Fibroblast of upper back skin (primary cell): ENCODE measurements around the gene KAZALD1.

Experiments
- DNase-seq: peaks from one replicate; pipeline ENCODE4 v3.0.0-alpha.2; 2013

The KAZALD1 gene, protein sequence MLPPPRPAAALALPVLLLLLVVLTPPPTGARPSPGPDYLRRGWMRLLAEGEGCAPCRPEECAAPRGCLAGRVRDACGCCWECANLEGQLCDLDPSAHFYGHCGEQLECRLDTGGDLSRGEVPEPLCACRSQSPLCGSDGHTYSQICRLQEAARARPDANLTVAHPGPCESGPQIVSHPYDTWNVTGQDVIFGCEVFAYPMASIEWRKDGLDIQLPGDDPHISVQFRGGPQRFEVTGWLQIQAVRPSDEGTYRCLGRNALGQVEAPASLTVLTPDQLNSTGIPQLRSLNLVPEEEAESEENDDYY

DNA sequence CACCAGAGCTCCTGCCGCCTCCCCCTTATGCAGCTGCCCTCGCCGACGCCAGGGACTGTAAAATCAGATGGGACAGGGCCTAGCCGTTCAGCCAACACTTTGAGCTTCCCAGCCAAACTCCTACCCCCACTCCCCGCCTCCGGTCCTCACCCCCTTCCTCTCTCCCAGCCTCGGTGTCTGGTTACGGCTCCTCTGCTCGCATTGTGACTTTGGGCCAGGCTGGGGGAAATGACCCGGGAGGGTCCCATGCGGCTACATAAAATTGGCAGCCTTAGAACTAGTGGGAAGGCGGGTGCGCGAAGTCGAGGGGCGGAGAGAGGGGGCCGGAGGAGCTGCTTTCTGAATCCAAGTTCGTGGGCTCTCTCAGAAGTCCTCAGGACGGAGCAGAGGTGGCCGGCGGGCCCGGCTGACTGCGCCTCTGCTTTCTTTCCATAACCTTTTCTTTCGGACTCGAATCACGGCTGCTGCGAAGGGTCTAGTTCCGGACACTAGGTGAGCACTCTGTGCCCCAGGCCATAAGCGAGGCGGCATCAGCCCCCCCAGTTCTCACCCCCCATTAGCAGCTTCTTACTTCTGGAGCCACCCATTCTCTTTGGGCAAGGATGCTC, at the start of gene KAZALD1:
Gene KAZALD1, plus strand, starts transcription at position 366 of the 608 bp plus-strand sequence. CDS start 604 bp downstream, outside the sequence.
- DNase-seq = peak; percentile 82

DNA sequence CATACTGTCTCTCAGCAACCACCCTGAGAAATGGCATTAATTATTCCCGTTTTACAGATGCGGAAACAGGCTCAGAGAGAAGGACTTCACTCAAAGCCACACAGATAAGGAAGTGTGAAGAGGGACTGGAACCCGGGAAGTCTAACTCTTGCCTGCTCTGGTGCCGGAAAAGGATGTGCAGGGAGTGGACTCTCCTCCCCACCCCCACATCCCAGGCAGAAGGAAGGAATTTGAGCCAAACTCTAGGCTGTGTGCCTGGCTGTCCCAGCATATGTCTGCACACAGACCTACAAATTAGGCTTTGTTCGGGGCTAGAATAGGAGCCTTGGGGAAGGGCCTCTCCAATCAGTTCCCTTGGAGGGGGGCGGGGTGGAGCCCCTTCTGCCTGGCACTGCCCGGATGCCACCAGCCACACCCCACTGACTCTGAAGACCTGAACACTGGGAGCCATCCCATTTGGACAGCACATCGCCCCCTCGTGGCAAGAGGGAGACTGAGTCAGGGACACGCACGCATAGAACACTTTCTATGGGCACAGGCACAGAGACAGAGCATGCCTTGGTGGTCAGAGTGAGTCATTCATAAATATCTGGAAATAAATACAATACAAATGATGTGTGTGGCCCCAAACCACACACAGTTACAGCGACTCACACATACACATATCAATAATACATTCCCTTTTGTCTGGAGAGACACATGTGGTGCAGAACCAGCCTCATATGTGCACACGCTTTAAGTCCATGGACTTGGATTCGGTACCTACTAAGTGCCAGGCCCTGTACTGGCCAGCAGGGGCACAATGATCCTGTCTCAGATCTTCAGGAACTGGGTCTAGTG, 49.0 kb upstream of the KAZALD1 start:
- DNase-seq = peak; percentile 94

DNA sequence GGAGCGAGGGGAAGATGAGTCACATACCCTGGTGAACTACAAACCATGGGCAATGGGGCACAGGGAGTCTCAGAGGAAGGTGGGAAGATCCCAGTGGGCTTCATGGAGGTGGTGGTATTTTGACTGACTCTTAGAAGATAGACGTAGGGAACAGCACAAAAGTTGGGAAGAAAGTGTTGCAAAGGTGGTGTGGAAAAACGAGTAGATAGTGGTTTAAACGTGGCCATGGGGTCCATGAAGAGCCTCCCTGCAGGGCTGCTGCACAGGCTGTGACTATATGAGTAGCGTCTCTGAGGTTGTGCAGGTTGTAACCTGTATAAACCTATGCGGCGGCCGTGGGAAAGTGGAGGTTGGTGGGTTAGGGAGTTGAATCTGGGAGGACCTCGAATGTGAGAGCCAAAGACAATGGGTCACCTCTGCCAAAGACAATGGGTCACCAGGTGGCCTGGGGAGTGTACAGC, 48.4 kb upstream of the KAZALD1 start:
- no peak for DNase-seq

DNA sequence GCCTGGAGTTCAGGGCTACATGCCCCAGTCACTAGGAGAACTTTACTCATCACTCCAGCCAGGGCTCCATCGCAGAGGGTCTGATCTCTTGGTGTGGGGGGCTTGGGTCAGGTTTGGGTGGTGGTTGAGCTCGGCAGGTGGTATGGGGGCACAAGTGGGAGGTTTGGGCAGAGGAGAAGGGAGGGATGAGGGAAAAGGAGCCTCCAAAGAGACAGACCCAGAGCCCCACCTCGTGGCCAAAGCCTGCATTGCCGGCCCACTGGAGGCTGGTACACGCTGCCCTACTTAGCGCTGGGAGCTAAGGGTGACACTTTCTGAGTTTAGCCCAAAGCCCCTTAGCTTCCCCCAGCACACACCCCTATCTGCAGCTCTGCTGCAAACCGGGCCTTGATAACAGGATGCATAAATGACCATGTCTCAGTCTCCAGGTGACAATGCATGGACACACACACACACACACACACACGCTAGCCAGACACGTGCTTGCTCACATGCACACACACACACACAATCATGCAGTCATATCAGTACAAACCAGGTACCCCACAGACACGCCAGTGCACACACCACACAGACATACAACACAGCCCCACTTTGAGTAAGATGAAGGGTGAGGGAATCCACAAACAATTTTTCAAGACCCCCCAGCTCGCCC, 47.4 kb upstream of the KAZALD1 start:
- peak; percentile 61 for DNase-seq

DNA sequence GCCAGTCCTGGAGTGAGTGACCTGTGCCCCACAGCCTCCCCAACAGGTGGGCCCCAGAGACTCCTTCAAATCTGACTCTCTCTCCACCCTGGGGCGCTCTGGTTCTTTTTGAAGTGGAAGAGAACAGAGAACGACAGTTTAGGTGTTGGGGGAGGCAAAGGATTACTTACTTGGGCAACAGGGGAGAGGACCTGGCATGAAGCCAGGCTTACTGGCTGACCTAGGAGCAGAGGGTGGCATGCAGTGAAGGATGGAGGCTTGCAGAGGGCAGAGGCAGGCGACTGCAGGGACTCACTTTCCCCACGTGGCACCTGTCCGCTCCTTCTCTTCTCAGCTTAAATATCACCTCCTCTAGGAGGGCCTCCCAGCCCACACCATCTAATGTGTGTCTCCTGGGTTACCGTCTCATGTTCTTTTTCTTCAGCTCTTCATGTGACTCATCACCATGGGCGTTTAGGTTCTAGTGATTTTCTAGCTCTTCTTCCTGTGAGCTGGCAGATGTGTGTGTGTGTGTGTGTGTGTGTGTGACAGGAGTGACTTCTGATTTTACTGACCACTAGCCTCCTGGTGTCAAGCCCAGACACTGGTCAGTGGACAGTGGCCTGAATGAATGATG, 46.7 kb upstream of the KAZALD1 start:
- peak; percentile 89 for DNase-seq

DNA sequence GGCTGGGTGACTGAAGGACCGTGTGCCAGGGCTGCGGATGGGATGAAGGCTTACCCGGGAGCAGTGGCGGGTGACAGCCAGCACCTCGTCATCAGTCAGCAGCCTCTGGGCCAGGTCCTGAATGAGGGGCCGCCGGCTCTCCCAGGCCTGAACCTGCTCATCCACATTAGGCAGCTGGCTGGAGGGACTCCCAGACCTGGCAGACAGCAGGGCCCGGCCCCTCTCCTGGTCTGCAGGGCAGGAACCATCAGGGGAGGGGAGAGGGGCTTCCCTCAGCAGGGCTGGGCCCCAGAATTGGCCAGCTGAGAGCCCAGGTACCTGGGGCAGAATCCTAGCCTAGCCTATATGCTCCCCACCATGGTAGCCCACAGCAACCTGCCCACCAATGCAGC, 46.2 kb upstream of the KAZALD1 start:
- no peak for DNase-seq

DNA sequence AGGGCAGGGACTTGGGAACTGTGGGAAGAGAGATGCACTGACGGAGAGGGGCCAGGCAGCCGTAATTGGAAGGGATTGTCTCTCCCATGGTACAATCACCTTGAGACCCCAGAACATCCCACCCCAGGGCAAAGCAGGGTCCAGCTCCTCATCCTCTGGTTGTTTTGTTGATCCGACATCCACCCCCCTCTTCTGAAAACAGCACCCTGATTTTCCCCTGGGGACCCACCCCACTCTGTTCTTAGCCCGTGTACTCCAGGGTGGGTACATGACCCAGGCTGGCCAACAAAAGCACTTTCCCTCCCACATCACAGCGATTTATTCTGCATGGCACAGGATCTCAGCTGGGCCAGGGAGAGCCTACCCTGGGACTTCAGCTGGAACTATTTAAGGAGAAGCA, 45.0 kb upstream of the KAZALD1 start:
- DNase-seq = no peak

DNA sequence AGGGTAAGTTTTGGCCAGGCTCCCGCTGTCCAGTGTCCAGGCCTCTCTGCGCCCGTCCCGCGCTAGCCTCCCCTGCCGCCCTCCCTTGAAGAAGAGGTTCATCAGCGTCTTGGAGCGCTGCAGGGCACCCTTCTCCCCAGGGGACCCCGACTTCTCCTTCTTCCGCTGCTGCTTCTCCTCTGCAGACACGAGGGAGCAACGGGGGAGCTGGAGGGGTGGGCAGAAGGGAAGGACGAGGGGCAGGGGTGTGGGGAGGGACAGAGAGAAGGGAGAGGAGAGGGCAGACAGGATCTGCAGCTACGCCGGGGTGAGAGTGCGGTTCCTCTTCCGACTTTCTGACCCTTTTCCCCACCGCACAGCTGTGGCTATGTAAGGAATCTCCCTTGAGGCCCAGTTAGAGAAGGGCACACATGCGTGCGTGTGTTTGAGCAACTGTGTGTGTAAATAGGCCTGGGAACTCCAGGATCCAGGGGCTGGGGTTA, 43.6 kb upstream of the KAZALD1 start:
- DNase-seq = no peak

DNA sequence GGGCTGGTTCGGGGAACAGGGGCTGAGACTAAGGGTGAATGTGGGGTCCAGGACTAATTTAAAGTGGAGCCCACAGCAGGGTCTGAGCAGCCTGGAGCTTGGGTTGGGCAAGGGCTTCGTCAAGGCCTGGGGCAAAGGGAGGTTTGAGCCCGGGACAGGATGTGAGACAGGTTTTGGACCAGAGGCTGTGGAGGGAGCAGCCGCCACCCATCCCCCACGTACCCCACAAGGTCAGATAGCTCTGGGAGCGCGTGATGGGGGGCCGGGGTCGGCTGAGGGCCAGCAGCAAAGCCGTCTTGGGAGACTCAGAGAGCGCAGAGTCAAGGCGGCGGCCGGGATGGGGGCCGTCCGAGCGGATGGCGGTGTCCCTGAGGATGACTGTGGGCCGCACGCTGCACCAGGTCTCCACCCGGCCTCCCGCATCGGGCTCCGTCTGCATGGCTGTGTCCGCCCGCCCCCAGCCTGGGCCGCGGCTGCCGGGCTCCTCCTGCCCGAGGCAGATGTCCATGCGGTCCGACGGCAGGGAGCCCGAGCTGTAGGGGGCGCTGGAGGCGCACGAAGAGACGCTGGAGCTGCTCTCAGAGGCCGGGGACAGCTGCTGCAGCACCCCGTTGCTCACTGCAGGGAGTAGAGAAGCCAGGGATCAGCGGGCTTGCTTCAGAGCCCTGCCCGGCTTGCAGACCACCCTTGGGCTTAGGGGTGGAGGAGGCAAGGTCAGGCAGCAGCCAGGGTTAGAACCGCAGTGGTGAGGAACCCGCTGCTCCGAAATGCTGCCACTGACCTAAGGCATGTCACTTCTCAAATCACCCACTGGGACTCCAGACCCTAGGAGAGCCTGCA, 43.0 kb upstream of the KAZALD1 start:
- DNase-seq = peak; percentile 79

DNA sequence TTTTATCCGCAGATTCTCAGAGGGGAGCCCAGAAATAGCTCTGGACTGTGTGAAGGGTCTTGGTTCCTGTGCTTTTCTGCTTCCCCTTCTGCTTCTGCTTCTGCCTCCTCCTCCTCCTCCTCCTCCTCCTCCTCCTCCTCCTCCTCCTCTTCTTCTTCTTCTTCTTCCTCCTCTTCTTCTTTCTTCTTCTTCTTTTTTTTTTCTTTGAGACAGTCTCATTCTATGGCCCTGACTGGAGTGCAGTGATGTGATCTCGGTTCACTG, 42.4 kb upstream of the KAZALD1 start:
- DNase-seq = no peak

DNA sequence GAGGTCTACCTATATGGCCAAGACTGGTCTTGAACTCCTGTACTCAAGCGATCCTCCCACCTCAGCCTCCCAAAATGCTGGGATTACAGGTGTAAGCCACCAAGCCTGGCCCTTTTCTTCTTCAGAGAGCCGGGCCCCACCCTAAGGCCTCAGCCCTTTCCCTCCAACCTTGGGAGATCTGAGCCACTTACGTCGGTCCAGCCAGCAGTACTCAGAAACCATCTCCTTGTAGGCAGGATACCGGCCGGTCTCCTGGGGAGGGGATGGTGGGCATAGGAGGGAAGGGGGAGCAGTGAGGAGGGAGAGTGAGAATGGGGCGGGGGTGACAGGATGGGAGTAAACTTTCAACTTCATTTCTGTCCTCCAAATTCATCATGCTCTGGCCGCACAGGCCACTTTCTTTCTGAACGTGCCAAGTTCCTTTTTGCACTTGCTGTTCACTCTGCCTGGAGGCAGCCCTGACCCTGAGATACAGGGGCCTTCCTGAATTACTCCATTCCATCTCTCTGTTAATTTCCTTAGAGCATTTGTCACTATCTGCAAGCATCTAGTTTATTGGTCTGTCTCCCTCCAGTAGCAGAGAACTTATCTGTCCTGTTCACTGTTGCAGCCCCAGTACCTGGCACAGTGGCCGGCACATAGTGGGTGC, 41.2 kb upstream of the KAZALD1 start:
- DNase-seq = no peak

DNA sequence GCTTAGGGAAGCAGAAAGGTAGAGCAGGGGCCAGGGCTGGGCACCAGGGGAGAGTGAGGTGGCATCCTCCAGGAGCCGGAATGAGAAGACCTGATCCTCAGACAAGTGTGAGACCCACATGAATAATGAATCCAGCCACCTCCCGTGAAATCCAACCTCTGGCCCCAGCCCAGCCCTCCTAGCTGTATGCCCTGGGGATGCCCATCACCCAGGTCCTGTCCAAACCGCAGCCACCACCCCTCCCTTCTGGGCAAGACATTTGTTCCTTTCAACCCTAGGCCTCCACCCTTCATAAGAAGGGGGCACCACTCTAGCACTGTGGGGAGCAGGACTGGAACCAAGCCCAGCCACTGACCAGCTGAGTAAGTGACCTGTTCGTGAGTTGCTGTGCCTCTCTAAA, 40.5 kb upstream of the KAZALD1 start:
- DNase-seq = no peak

DNA sequence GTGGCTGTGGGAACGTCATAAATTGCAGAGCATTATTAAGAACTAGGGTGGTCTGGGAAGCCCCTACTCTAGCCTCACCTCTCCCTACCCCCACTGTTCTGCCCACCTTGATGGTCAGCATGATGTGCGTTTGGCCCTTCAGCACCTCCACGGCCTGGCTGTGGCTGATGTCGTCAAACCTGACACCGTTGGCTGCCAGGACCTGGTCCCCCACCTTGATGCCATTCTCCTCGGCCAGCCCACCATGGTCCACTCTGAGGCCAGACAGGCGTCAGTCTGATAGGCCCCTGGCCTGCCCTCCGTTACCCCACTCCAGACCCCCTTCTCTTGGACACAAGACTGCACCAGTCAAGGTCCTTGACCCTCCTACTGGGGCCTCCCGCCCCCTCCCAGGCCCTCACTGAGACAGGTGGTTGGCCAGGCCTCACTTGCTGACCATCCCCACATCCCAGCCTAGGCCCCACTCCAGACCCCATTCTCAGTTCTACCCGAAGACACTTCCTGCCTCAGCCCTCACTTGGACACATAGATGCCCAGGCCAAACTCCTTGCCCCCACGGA, 40.0 kb upstream of the KAZALD1 start:
- DNase-seq = no peak

DNA sequence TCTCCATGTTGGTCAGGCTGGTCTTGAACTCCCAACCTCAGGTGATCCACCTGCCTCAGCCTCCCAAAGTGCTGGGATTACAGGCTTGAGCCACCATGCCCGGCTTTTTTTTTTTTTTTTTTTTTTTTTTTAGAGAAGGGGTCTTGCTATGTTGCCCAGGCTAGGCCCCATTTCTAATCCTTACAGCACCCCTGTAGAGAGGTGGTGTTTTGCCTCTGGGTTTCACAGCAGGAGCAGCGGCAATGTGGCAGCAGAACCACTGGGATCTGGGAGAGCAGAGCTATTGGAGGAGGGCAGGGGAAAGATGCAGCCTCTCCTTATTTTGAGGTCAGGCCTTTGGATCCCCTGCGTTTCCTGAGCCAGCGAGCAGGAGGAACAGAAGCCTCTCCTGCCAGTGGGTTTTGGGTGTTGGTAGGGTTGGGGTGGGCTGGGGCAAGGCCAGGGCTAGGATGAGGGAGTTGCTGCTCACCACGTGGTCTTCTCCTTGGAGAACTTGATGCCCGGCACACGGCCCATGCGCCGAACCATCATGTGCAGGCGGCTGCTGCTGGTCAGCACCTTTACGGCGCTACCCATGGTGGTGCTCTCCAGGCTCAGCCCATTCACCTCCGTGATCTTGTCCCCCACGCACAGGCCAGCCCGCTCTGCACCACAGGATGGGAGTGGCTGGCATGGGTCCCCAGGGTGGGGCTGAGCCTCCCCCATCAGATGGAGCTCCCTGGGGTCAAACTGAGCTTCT, 38.7 kb upstream of the KAZALD1 start:
- no peak for DNase-seq

DNA sequence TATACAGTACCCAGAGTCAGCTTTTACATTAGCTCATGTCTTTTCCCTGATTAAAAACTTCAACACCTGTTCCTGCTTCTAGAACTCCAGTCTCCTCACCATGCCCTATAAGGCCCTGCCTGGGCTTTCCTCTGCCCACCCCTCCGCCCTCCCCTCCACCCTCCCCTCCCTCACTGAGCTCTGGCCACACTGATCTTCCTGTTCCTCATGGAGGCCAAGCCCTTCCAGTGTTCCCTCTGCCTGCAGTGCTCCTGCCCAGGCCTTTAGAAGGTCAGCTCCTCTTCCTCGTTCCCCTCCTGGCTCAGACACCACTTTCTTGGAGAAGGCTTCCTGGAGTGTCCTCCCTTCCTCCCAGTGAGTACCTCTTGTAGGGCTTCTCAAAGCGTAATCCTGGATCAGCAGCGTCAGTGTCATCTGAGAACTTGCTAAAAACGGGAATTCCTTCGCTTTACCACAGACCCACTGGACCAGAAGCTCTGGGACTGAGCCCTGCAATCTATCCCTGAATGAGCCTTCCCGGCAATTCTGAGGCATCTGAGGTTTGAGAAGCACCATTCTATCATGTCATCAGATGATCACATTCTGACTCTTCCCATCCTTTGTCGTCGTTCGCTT, 34.6 kb upstream of the KAZALD1 start:
- peak; percentile 33 for DNase-seq

DNA sequence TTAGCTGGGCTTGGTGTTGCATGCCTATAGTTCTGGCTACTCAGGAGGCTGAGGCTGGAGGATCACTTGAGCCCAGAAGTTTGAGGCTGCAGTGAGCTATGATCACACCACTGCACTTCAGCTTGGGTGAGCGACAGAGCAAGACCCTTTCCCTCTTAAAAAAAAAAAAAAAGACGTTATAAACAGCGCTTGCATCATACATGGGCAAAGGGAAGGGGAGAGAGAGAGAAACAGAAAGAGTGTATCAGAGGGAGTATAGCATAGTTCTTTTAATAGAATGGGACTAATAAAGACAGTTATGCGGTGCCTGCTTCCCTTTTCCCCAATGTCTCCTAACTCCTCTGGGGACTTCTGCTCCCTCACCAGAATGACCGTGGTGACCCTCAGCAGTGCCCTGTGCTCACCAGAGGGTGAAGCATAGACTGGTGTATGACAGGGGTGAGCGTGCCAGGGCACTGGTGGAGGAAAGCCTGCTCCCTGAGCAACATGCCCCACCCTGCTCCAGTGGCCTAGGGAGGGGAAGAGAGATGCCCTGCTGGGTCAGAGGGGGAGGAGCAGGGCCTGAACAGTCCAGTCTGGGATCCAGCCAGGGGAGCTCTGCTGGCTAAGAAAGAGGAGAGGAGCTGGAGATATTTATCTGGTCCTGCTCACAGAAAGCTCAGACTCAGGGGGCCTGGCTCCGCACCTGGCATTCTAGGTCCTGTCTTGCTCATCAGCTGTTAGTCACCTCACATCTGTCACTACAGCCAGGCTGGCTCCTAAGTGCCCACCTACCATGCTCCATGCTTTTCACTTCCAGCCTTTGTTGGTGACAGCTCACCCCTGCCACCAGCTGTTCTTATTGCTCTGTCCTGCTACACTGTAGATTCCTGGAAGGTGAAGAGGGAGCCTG, 33.1 kb upstream of the KAZALD1 start:
- no peak for DNase-seq

DNA sequence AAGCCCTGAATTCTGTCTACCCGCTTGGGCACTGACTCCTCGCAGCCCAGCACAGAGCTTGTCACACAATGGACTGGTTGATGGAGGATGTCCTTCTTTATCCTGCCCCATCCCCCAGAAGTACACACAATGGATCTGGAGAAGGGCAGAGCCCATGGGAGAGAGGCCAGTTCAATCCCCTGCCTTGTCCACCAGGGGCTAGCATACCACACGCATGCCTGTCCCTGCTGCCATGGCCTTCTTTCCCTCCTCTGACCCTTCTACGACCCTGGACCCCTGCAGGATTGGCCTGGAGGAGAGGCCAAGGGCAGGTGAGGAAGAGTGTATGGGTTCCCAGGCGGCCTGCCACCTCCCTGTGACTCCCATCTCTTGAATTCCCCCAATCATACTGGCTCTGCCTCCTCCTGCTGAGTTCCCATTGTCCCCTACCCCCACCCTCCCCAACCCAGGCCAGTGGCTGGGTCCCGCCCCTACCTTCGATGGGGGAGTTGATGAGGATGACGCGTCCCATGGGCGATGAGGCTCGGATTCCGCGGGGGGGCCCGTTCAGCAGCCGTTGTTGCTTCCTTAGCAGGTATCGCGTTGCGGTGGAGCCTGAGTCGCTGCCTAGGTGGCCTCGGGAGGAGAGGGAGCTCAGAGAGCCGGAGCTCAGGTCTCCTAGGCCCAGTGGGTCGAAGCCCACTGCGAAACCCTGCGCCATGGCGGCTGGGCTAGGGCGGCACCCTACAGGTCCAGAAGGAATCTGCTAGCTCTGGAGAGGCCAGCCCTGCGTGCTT, 32.1 kb upstream of the KAZALD1 start:
- DNase-seq = no peak
